Coronary artery (tissue), 2 donors: ENCODE results near the gene EDARADD.
A peak's percentile ranks its signal among the peaks of the same experiment; 100 is the strongest.
"Not testable (repeated sequence)": the region's sequence is repeated elsewhere in the genome, so short reads cannot be mapped to it uniquely, and the experiment has no call there.

ENCODE experiments used
- DNase-seq: peaks from one replicate; pipeline ENCODE4 v3.0.0-alpha.2; 2017; ENCODE audit warnings: low spot score
- H3K27ac ChIP-seq, 2 donors: fragments of 200-600 bp; sonication (generic); one replicate each; pipeline ENCODE4 v1.5.1; 2016 to 2019
- H3K4me3 ChIP-seq: fragments of 200-600 bp; sonication (generic); 2 replicates; pipeline ENCODE4 v1.5.1; 2016; ENCODE audit warnings: mild to moderate bottlenecking, moderate library complexity
- CTCF ChIP-seq: fragments of 200-600 bp; sonication (generic); IDR thresholded peaks from one replicate; pipeline ENCODE4 v1.5.1; 2019; ENCODE audit warnings: antibody characterized with exemption

EDARADD gene

GRCh38 chr1:236486356-236487002, 92.4 kb downstream of the EDARADD start:
- no peak for TF ChIP-seq CTCF
- DNase-seq, result no peak
- no peak overlapping the region for H3K4me3 ChIP-seq
- H3K27ac ChIP-seq, result no peak overlapping the region

GRCh38 chr1:236489161-236489560, 95.1 kb downstream of the EDARADD start:
- not testable (repeated sequence) for H3K27ac ChIP-seq, H3K4me3 ChIP-seq, DNase-seq

- no peak overlapping the region for H3K27ac ChIP-seq
- peak; percentile 35 for TF ChIP-seq CTCF
- DNase-seq, result no peak
- H3K4me3 ChIP-seq, result no peak overlapping the region
Measured at GRCh38 chr1:236489710-236490377, 95.8 kb downstream of the EDARADD start.

- no peak for DNase-seq
- no peak overlapping the region for H3K4me3 ChIP-seq
- H3K27ac ChIP-seq, result no peak overlapping the region
- TF ChIP-seq CTCF, result no peak
Measured at GRCh38 chr1:236491469-236492136, 97.5 kb downstream of the EDARADD start.

GRCh38 chr1:236492378-236492777, 98.3 kb downstream of the EDARADD start:
- DNase-seq, result no peak
- H3K4me3 ChIP-seq, result no peak overlapping the region
- no peak for TF ChIP-seq CTCF
- H3K27ac ChIP-seq, result no peak overlapping the region

GRCh38 chr1:236494082-236494481, 100.0 kb downstream of the EDARADD start:
- no peak for TF ChIP-seq CTCF
- H3K27ac ChIP-seq, result no peak overlapping the region
- H3K4me3 ChIP-seq, result no peak overlapping the region
- no peak for DNase-seq

- no peak for TF ChIP-seq CTCF
- H3K27ac ChIP-seq, result no peak overlapping the region
- no peak for DNase-seq
- no peak overlapping the region for H3K4me3 ChIP-seq
Measured at GRCh38 chr1:236494586-236495466, 100.7 kb downstream of the EDARADD start.
